ENCODE measurements around the gene MTCH1. TPM values are rescaled to one million over a fixed set of nuclear protein-coding genes. Genes with fewer than 3 reads are reported as not detected.
A peak's percentile ranks its signal among the peaks of the same experiment; 100 is the strongest.

MTCH1 gene
- total and polyA plus RNA-seq, 9 of the 15 experiments (the other 6 are each of a cell fraction or from before 2014, with no cell fraction given) = 7.9 to 161 (median 118) TPM

- TF ChIP-seq OTX1 (CRISPR knock-in tag; IDR thresholded peaks at IDR 0.05) = no peak
- peak; percentile 24; the same call in 1 of the 2 replicates for TF ChIP-seq CBFA2T3 (IDR thresholded peaks at IDR 0.05)
- no TSS peak for BruUV-seq (replicated peaks)
- Histone ChIP-seq H3K9me1 (ENCODE audit: control insufficient read depth, insufficient read depth, low read length) (no peaks in the 10 kb centered on the region), H3K4me2 (ENCODE audit: insufficient read depth, low read length) (no peak overlapping the region), H3K4me3 (no peak overlapping the region), H4K20me1 (replicated peaks; ENCODE audit: control insufficient read depth, insufficient read depth, low read length) (peaks cover 3% of the 10 kb centered on the region; the same call in 1 of the 2 replicates), H3K4me1 (replicated peaks in 1 of 2; ENCODE audit: control insufficient read depth in 2 of 2, insufficient read depth in 2 of 2, low read length in 2 of 2) (peaks cover 2 to 18% of the 10 kb centered on the region in 2 experiments; a peak in 4 of 5 replicates), H2AFZ (ENCODE audit: low read depth, low read length) (no peak overlapping the region), H3K36me3 (ENCODE audit: control insufficient read depth, insufficient read depth, low read length) (no peaks in the 10 kb centered on the region), H3K27me3 (ENCODE audit: control insufficient read depth in 2 of 2, insufficient read depth in 2 of 2, low read length in 2 of 2) (peaks cover 13 to 50% of the 10 kb centered on the region in 2 experiments; a peak in 4 of 5 replicates), H3K9ac (ENCODE audit: insufficient read depth in 1 of 2, low read depth in 2 of 2, low read length in 2 of 2) (0 out of 4 replicates have a peak overlapping the region, but pooled peaks of 1 of the 2 experiments have one; percentile 46), H3K9me3 (replicated peaks; ENCODE audit: control insufficient read depth, insufficient read depth, low read depth, low read length) (no peaks in the 10 kb centered on the region), H3K27ac (ENCODE audit: extremely low read depth, low read depth, low read length) (no peak overlapping the region), H3K79me2 (ENCODE audit: control insufficient read depth, insufficient read depth, low read length) (no peaks in the 10 kb centered on the region)
- CTCF ChIA-PET (ENCODE audit: low intra/inter-chr PET ratio) = interaction anchor here (1.3 kb wide), 1 partner anchor 8 kb away, joined by 3 read pairs; no protein-coding TSS in a partner anchor
- ATAC-seq = no peak
- no peak for DNase-seq (ENCODE audit: extremely low read depth in 1 of 4, low spot score in 3 of 4)
- POLR2A ChIA-PET = interaction anchor here (0.6 to 1.3 kb wide), 3 partner anchors 9 to 158 kb away, joined by 3 read pairs; no protein-coding TSS in a partner anchor
- intact Hi-C loops (cut with micrococcal nuclease) = loop anchor here (10.0 kb wide), 1 partner anchor 96 kb away; no protein-coding TSS in a partner anchor
- 28% methylated on average over 10 of the region's 10 CpGs for WGBS (ENCODE audit: insufficient coverage, low coverage, missing lambda C conversion rate)
- in situ Hi-C loops (cut with MboI) = loop anchor here (25.0 kb wide), 1 partner anchor 1477 kb away; no protein-coding TSS in a partner anchor
- peak; percentile 77 for FAIRE-seq
Measured at GRCh38 chr6:37010402-37010892, 24.5 kb upstream of the MTCH1 start.
